HG03342 (cell line): ENCODE measurements around the gene SH2D3C.
A peak's percentile ranks its signal among the peaks of the same experiment; 100 is the strongest.

Experiments used
- ATAC-seq: cut with Tn5 transposase; IDR thresholded peaks from one replicate; pipeline ENCODE4 v1.9.1; 2021; ENCODE audit warnings: mild to moderate bottlenecking, moderate library complexity; ENCODE audit not compliant: unreplicated experiment

Gene SH2D3C

GRCh38 chr9:127744398-127745110 lies 33.9 kb downstream of the SH2D3C start:
- ATAC-seq = no peak

DNA sequence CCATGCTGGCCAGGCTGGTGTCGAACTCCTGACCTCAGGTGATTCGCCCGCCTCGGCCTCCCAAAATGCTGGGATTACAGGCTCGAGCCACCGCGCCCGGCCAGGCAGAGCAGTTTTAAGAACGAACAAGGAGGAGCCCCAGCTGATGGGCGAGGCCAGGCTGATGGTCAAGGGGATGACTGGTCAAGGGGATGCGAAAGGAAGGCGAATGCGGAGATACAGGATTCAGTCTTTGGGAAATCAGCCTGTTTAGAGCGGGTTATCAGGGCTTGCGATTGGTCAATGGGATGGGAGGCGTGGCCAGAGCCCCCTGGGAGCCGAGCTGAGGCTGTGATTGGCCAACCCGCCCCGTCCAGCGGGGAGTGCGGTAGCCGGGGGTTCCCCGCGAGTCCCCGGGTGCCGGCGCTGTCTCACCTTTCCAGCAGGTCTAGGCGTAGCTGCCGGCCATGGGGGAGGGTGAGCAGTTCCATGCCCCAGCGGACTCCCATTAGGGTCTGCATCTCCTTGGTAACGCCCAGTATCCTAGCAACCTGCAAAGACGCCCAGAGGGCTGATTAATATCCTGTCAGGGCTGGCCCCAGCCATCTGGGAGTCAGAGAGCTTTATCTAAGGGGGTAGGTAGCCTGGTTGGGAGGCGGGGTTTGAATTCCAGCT lies 35.9 kb downstream of the SH2D3C start:
- no peak for ATAC-seq

DNA sequence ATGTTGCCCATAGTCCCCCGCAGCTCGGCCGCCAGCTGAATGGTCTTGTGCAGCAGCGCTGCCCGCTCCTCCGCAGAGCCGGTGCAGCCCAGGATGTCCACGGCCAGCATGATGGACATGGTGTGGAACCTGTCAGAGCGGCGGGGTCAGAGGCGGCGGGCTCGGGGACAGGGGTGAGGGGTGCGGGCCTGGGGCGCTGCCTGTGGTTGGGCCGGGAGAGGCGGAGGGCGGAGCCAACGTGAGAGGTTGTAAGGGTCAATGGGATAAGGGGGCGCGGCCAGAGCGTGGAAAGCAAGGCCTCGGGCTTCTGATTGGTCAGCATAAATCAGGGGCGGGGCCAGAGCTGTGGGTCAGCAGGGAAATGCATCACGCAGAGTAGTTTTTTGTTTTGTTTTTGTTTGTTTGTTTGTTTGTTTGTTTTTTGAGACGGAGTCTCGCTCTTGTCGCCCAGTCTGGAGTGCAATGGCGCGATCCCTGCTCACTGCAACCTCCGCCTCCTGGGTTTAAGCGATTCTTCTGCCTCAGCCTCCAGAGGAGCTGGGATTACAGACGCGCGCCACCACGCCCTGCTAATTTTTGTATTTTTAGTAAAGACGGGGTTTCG lies 36.5 kb downstream of the SH2D3C start:
- no peak for ATAC-seq

DNA sequence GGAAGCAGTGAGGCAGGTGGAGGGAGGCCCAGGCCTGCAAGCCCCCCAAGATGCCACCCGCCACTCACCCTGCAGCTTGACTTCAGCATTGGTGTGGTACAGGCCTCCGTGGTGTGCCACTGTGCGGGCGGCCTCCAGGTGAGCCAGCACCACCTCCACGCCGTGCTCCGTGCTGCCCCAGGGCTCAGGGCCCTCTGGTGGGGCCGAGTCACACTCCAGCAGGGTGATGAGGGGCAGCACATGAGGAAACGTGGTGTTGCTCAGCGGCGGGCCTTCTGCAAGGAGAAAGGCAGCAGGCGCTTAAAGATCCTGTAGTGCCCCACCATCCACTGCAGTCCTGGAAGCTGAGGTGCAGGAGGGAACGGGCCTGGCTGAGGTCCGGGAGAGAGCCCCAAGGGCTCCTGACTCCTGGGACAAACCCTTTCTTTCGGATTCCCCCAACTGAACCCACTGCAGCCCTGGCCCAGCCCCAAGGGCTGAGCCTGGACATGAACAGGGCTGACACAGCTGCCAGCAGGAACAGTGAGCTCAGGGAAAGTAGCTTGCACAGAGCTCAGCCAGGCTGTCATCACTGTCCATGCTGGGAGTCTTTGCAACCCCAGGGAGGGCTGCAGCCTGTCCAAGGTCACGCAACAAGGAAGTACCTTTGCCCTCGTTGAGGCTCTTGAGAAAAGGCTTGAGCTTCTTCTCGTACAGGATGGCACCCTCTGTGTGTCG lies 38.7 kb downstream of the SH2D3C start:
- ATAC-seq = no peak

GRCh38 chr9:127738666-127739065 lies 39.8 kb downstream of the SH2D3C start:
- no peak for ATAC-seq

- no peak for ATAC-seq
Observed at GRCh38 chr9:127735530-127736185, 42.8 kb downstream of the SH2D3C start.

DNA sequence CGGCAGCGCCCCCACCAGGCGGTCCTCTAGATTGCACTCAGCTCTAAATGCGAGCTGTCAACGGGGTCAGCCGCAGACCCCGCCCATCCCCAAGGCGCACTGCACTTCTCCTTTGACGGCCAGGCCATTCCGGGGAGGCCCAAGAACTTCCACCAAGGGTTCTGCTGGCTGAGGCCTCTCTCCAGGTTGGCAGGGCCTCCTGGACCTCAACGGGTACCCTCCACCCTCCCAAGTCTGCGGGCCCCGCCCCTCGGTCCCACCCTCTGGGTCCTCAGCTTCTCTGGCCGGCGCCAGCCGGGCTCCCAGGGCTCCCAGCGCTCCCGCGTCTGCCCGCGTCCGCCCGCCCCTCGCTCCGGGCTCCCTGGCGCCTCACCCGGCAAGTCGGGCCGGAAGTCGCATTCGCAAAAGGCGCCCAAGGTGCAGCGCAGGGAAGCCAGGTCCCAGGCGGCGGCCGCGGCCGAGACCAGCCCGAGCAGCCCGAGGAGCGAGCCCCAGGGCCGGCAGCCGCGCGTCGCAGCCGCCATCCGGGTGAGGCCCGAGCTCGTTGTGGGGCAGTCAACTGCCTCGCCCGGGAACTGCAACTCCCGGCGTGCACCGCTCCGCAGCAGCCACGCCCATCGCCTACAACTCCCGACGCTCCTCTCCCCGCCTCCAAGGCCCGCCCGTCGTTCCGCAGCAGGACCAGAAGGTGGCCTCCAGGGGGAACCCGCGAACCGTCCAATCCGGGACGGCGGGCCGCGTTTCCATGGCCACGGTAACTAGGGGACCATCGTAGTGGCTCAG lies 43.5 kb downstream of the SH2D3C start, which contains the start of gene TOR2A:
Gene TOR2A (minus strand): TSS at position 548 of the 783 bp plus-strand sequence. CDS start 24 bp downstream, at position 524.
- peak; percentile 87 for ATAC-seq

DNA sequence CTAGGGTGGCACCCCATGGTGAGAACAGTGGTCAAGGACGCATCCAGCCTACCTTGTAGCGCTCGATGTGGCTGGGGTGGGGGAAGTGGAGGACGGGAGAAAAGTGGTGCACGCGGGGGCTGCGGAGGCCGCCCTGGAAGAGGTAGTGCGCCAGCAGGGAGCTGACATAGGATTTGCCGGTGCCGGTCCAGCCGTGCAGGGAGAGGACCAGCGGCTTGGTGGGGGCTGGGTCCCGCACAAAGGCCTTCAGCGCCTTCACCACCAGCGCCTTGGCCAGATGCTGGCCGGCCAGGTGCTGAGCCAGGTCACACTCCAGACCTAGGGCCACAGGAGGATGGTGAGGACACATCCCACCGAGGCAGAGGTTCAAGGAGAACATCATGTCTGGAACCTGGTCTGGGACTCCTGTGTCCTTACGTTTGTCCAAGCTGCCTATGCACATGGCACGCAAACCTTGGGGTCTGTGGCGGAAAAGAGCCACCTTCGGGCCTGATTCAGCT lies 44.2 kb downstream of the SH2D3C start:
- ATAC-seq = no peak

DNA sequence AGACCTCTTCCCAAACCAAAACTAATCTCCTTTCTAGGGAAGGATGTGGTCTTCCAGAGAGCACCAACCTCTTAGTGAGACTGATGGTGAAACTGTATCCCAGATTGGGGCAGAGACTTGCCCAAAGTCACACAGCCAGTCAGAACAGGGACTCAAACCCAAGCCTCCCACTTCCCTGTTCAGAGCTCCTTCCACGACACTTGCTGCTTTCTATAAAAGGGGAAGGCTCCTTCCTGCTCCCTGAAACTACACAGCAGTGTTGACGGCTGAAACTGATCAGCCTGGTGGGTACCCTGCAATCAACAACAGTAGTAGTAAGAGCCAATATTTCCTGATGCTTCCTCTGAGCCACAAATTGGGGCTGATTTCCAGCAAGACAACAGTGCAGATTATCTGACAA lies 44.9 kb downstream of the SH2D3C start:
- no peak for ATAC-seq

GRCh38 chr9:127732444-127732843 lies 46.0 kb downstream of the SH2D3C start:
- ATAC-seq = no peak

- no peak for ATAC-seq
Observed at GRCh38 chr9:127731938-127732337, 46.5 kb downstream of the SH2D3C start.

GRCh38 chr9:127730799-127731410 lies 47.6 kb downstream of the SH2D3C start:
- ATAC-seq = no peak

- no peak for ATAC-seq
Observed at GRCh38 chr9:127730262-127730661, 48.2 kb downstream of the SH2D3C start.

- ATAC-seq = no peak
Observed at GRCh38 chr9:127729522-127730256, 48.8 kb downstream of the SH2D3C start.

DNA sequence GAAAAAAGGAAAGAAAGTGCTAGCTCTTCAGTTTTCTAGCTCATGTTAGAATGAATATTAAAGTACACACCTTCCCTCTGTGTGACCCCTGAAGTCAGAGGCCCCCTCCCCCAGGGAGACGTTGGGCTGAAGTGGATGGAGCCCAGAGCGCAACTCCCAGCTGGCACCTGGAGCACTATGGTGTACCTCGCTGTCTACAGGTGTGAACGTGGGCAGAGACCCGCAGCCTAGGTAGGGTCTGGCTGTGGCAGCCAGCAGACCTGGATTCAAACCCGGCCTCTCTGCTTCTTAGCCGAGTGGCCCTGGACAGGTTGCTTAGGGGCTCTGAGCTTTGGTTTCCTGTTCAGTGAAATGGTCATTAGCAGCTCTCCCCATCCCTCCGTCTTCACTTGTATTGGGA lies 49.7 kb downstream of the SH2D3C start:
- ATAC-seq = no peak

GRCh38 chr9:127726871-127727270 lies 51.6 kb downstream of the SH2D3C start:
- ATAC-seq = no peak

- no peak for ATAC-seq
Observed at GRCh38 chr9:127724012-127724411, 54.5 kb downstream of the SH2D3C start.

DNA sequence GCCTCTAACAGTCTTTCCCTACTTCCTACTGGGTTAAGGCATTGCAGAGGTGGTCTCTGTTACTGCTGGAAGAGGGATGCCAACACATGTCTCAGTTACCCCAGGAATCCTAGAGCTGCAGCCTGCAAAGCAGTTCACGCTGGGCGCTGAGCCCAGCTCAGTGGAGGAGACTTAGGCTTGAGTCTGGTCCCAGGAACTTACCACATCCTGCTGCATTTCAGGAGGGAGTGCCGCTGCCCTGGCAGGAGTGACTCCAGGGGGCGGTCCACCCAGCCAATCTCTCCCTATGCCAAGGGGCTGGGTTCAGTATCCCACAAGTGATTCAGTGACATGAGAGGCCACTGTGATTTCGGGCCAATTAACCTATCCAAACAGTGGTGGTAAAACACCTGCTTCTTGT lies 55.0 kb downstream of the SH2D3C start:
- ATAC-seq = no peak

GRCh38 chr9:127723013-127723412 lies 55.5 kb downstream of the SH2D3C start:
- ATAC-seq = no peak
